Measurements from ENCODE around the gene SZT2.

Gene SZT2

DNA sequence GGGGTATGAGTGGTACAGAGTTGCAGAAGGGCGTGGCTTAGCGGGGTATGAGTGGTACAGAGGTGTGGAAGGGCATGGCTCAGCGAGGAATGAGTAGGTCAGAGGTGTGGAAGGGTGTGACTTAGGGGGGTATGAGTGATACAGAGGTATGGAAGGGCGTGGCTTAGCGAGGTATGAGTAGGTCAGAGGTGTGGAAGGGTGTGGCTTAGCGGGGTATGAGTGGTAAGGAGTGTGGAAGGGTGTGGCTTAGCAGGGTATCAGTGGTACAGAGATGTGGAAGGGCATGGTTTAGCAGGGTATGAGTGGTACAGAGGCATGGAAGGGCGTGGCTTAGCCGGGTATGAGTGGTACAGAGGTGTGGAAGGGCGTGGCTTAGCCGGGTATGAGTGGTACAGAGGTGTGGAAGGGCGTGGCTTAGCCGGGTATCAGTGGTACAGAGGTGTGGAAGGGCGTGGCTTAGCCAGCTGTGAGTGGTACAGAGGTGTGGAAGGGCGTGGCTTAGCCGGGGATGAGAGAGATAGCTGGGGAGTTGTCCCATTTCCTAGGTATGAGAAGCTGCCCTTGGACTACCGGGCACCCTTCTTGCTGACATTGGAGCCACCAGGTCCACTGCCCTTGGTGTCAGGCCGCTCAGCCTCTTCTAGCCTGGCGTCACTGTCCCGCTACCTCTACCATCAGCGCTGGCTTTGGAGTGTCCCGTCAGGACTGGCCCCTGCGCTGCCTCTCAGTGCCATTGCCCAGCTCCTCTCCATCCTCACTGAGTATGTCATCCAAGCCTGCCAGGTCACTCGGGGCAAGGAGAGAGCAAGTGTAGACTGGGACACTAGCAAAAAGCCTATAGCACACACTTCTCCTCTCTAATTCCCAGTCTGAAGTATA, 34.2 kb downstream of the SZT2 start:
- H3K4me3 ChIP-seq (ENCODE audit: low read depth, low read length), result no peak overlapping the region
- TF ChIP-seq MYC (IDR thresholded peaks at IDR 0.05; ENCODE audit: low read depth, low read length) (no peak), POLR2A (IDR thresholded peaks at IDR 0.05; ENCODE audit: extremely low read depth, insufficient read length) (no peak)
- TF ChIP-seq, protein P1, sequence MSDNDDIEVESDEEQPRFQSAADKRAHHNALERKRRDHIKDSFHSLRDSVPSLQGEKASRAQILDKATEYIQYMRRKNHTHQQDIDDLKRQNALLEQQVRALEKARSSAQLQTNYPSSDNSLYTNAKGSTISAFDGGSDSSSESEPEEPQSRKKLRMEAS (IDR thresholded peaks at IDR 0.05; ENCODE audit: low read depth, low read length), result no peak
- TF ChIP-seq, protein P2, sequence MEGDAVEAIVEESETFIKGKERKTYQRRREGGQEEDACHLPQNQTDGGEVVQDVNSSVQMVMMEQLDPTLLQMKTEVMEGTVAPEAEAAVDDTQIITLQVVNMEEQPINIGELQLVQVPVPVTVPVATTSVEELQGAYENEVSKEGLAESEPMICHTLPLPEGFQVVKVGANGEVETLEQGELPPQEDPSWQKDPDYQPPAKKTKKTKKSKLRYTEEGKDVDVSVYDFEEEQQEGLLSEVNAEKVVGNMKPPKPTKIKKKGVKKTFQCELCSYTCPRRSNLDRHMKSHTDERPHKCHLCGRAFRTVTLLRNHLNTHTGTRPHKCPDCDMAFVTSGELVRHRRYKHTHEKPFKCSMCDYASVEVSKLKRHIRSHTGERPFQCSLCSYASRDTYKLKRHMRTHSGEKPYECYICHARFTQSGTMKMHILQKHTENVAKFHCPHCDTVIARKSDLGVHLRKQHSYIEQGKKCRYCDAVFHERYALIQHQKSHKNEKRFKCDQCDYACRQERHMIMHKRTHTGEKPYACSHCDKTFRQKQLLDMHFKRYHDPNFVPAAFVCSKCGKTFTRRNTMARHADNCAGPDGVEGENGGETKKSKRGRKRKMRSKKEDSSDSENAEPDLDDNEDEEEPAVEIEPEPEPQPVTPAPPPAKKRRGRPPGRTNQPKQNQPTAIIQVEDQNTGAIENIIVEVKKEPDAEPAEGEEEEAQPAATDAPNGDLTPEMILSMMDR (IDR thresholded peaks at IDR 0.05; ENCODE audit: low read depth, low read length), result no peak
- DNase-seq (ENCODE audit: low read depth), result no peak

DNA sequence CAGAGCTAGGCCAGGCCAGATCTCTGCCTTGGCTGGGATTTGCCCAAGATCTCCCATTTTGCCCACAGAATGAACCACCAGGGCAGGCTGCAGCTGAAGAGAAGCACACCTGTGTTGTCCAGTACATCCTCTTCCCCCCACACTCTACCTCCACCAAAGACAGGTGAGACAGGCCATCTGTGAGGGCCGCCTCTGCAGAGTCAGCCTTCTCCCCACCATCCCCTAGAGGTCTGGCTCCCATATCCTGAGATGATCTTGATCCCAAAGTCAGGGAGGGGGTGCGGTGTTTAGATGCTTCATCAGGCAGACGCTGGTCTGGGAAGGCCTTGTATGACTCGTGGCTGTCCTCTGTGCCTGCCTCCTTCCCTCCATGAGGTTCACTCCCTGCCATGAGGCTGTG, 35.3 kb downstream of the SZT2 start:
- no peak for DNase-seq (ENCODE audit: low read depth)
- TF ChIP-seq, protein P2 (IDR thresholded peaks at IDR 0.05; ENCODE audit: low read depth, low read length), result no peak
- no peak for TF ChIP-seq POLR2A (IDR thresholded peaks at IDR 0.05; ENCODE audit: extremely low read depth, insufficient read length)
- no peak for TF ChIP-seq MYC (IDR thresholded peaks at IDR 0.05; ENCODE audit: low read depth, low read length)
- TF ChIP-seq, protein P1 (IDR thresholded peaks at IDR 0.05; ENCODE audit: low read depth, low read length), result no peak
- H3K4me3 ChIP-seq (ENCODE audit: low read depth, low read length), result no peak overlapping the region

DNA sequence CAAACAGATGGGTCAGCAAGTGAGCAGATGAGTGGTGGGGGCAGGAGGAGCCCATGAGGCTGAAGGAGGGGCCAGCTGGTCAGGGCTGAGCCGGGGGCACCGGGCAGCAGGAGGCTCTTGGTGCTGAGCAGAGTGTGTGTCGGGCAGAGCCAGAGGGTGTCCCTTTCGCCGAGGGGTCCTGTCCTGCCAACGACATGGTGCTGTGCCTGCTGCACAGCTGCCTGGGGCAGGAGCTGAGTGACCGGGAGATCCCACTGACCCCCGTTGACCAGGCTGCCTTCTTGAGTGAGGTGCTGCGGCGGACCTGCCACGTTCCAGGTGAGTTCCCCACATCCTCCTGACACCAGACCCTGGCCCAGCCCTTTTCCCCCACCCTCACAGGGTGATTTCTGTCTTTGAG, 36.5 kb downstream of the SZT2 start:
- no peak for TF ChIP-seq MYC (IDR thresholded peaks at IDR 0.05; ENCODE audit: low read depth, low read length)
- TF ChIP-seq, protein P2 (IDR thresholded peaks at IDR 0.05; ENCODE audit: low read depth, low read length), result no peak
- DNase-seq (ENCODE audit: low read depth), result no peak
- H3K4me3 ChIP-seq (ENCODE audit: low read depth, low read length), result no peak overlapping the region

GRCh38 chr1:43427524-43427923, 37.8 kb downstream of the SZT2 start:
- TF ChIP-seq POLR2A (IDR thresholded peaks at IDR 0.05; ENCODE audit: extremely low read depth, insufficient read length) (no peak), MYC (IDR thresholded peaks at IDR 0.05; ENCODE audit: low read depth, low read length) (no peak)
- TF ChIP-seq, protein P1 (IDR thresholded peaks at IDR 0.05; ENCODE audit: low read depth, low read length), result no peak
- TF ChIP-seq, protein P2 (IDR thresholded peaks at IDR 0.05; ENCODE audit: low read depth, low read length), result no peak
- H3K4me3 ChIP-seq (ENCODE audit: low read depth, low read length), result no peak overlapping the region
- DNase-seq (ENCODE audit: low read depth), result no peak

DNA sequence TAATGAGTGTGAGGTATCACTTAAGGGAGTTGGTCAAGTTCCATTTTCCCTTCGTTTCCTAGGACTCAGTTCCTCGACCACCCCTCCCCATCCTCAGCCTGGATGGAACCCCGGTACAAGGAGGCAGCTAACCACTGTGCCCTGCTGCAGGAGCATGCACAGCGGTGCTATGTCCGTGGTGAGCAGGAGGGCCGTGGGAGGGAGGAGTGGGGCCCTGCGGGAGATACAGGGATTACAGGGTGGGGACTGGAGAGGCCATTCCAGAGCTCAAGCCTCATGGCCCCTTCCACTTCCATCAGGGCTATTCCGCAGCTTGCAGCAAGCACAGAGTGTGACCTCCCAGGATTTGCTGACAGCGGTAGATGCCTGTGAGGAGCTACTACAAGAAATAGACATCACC, 38.2 kb downstream of the SZT2 start:
- no peak for DNase-seq (ENCODE audit: low read depth)
- no peak overlapping the region for H3K4me3 ChIP-seq (ENCODE audit: low read depth, low read length)
- TF ChIP-seq, protein P2 (IDR thresholded peaks at IDR 0.05; ENCODE audit: low read depth, low read length), result no peak
- TF ChIP-seq MYC (IDR thresholded peaks at IDR 0.05; ENCODE audit: low read depth, low read length), result no peak
- TF ChIP-seq, protein P1 (IDR thresholded peaks at IDR 0.05; ENCODE audit: low read depth, low read length), result no peak
- TF ChIP-seq POLR2A (IDR thresholded peaks at IDR 0.05; ENCODE audit: extremely low read depth, insufficient read length), result no peak

Data from NB4 (cell line).